ENCODE data around the gene ATP5MG.

Gene ATP5MG

DNA sequence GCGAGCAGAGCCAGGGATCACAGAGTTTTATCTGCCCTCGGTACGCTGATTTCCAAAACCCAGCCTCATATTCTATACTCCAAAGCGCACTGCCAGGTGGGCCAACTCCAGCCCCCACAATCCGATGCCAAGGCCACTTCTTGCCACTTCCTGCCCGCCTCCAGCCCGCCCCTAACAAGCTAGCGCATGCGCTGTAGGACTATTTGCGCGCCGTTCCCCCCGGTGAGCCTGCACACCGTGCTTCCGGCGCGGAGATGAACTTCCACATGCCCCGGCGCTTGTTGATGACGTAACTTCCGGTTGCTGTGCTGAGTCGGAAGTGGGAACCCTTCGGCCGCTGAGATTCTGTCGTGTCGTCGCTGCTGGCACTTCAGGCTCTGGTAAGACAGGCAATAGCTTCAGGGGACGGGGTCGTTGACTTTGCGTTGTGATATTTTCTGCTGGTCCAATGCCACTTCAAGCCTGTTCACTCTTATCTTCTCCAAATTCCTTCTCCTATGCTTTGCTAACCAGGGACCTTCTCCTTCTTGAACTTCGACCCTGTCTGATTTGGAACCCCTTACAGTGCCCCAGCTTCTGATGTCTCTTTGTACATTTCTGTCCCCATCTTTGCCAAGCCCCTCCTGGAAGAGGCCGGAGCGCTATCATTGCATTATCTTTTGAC is 42.0 kb upstream of the ATP5MG start, which contains the start of gene UBE4A (continued):
- TF ChIP-seq ZNF549 (tag by site-specific recombination; IDR thresholded peaks at IDR 0.05) (no peak), ZNF155 (tag by site-specific recombination; IDR thresholded peaks at IDR 0.05) (no peak), SCRT1 (tag by site-specific recombination; IDR thresholded peaks at IDR 0.05; ENCODE audit: borderline replicate concordance) (no peak), ZNF175 (tag by site-specific recombination; IDR thresholded peaks at IDR 0.05) (no peak), ZNF558 (tag by site-specific recombination; IDR thresholded peaks at IDR 0.05) (no peak), ZBTB6 (tag by site-specific recombination; IDR thresholded peaks at IDR 0.05) (no peak), ZNF473 (tag by site-specific recombination; IDR thresholded peaks at IDR 0.05) (no peak), OVOL3 (tag by site-specific recombination; IDR thresholded peaks at IDR 0.05) (no peak), ZNF548 (tag by site-specific recombination; IDR thresholded peaks at IDR 0.05) (no peak), ZNF394 (tag by site-specific recombination; IDR thresholded peaks at IDR 0.05; ENCODE audit: borderline replicate concordance) (no peak), ELK4 (IDR thresholded peaks at IDR 0.05; ENCODE audit: borderline replicate concordance, low read depth, low read length) (no peak; the same call in 1 of the 2 replicates), GLI4 (tag by site-specific recombination; IDR thresholded peaks at IDR 0.05) (no peak), ZNF621 (tag by site-specific recombination; IDR thresholded peaks at IDR 0.05) (no peak), ZNF544 (tag by site-specific recombination; IDR thresholded peaks at IDR 0.05) (no peak), ZNF398 (tag by site-specific recombination; IDR thresholded peaks at IDR 0.05) (no peak), GLI2 (tag by site-specific recombination; IDR thresholded peaks at IDR 0.05; ENCODE audit: borderline replicate concordance, low read depth) (no peak), KLF9 (tag by site-specific recombination; IDR thresholded peaks at IDR 0.05; ENCODE audit: low read depth) (no peak), ZNF701 (tag by site-specific recombination; IDR thresholded peaks at IDR 0.05) (no peak), TRIM28 (IDR thresholded peaks at IDR 0.05; ENCODE audit: borderline replicate concordance, low read length) (no peak), ZNF624 (tag by site-specific recombination; IDR thresholded peaks at IDR 0.05) (no peak)
- TF ChIP-seq, protein P1, sequence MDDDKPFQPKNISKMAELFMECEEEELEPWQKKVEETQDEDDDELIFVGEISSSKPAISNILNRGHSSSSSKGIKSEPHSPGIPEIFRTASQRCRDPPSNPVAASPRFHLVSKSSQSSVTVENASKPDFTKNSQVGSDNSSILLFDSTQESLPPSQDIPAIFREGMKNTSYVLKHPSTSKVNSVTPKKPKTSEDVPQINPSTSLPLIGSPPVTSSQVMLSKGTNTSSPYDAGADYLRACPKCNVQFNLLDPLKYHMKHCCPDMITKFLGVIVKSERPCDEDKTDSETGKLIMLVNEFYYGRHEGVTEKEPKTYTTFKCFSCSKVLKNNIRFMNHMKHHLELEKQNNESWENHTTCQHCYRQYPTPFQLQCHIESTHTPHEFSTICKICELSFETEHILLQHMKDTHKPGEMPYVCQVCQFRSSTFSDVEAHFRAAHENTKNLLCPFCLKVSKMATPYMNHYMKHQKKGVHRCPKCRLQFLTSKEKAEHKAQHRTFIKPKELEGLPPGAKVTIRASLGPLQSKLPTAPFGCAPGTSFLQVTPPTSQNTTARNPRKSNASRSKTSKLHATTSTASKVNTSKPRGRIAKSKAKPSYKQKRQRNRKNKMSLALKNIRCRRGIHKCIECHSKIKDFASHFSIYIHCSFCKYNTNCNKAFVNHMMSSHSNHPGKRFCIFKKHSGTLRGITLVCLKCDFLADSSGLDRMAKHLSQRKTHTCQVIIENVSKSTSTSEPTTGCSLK (tag by site-specific recombination; IDR thresholded peaks at IDR 0.05), result no peak
- TF ChIP-seq, protein P2, sequence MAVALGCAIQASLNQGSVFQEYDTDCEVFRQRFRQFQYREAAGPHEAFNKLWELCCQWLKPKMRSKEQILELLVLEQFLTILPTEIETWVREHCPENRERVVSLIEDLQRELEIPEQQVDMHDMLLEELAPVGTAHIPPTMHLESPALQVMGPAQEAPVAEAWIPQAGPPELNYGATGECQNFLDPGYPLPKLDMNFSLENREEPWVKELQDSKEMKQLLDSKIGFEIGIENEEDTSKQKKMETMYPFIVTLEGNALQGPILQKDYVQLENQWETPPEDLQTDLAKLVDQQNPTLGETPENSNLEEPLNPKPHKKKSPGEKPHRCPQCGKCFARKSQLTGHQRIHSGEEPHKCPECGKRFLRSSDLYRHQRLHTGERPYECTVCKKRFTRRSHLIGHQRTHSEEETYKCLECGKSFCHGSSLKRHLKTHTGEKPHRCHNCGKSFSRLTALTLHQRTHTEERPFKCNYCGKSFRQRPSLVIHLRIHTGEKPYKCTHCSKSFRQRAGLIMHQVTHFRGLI (tag by site-specific recombination; IDR thresholded peaks at IDR 0.05), result no peak
- TF ChIP-seq, protein P3, sequence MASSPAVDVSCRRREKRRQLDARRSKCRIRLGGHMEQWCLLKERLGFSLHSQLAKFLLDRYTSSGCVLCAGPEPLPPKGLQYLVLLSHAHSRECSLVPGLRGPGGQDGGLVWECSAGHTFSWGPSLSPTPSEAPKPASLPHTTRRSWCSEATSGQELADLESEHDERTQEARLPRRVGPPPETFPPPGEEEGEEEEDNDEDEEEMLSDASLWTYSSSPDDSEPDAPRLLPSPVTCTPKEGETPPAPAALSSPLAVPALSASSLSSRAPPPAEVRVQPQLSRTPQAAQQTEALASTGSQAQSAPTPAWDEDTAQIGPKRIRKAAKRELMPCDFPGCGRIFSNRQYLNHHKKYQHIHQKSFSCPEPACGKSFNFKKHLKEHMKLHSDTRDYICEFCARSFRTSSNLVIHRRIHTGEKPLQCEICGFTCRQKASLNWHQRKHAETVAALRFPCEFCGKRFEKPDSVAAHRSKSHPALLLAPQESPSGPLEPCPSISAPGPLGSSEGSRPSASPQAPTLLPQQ (tag by site-specific recombination; IDR thresholded peaks at IDR 0.05), result peak; percentile 48; the same call in 1 of the 2 replicates
- TF ChIP-seq, protein P4, sequence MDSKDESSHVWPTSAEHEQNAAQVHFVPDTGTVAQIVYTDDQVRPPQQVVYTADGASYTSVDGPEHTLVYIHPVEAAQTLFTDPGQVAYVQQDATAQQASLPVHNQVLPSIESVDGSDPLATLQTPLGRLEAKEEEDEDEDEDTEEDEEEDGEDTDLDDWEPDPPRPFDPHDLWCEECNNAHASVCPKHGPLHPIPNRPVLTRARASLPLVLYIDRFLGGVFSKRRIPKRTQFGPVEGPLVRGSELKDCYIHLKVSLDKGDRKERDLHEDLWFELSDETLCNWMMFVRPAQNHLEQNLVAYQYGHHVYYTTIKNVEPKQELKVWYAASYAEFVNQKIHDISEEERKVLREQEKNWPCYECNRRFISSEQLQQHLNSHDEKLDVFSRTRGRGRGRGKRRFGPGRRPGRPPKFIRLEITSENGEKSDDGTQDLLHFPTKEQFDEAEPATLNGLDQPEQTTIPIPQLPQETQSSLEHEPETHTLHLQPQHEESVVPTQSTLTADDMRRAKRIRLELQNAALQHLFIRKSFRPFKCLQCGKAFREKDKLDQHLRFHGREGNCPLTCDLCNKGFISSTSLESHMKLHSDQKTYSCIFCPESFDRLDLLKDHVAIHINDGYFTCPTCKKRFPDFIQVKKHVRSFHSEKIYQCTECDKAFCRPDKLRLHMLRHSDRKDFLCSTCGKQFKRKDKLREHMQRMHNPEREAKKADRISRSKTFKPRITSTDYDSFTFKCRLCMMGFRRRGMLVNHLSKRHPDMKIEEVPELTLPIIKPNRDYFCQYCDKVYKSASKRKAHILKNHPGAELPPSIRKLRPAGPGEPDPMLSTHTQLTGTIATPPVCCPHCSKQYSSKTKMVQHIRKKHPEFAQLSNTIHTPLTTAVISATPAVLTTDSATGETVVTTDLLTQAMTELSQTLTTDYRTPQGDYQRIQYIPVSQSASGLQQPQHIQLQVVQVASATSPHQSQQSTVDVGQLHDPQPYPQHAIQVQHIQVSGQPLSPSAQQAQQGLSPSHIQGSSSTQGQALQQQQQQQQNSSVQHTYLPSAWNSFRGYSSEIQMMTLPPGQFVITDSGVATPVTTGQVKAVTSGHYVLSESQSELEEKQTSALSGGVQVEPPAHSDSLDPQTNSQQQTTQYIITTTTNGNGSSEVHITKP (tag by site-specific recombination; IDR thresholded peaks at IDR 0.05), result 0 out of 2 replicates have a peak, but pooled peaks have one; percentile 15
- TF ChIP-seq, protein P5, sequence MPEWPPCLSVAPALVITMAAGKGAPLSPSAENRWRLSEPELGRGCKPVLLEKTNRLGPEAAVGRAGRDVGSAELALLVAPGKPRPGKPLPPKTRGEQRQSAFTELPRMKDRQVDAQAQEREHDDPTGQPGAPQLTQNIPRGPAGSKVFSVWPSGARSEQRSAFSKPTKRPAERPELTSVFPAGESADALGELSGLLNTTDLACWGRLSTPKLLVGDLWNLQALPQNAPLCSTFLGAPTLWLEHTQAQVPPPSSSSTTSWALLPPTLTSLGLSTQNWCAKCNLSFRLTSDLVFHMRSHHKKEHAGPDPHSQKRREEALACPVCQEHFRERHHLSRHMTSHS (tag by site-specific recombination; IDR thresholded peaks at IDR 0.05), result no peak
